Subcutaneous adipose tissue (tissue), 4 donors: Measurements from ENCODE around the gene HESX1. TPM values are rescaled to one million over a fixed set of nuclear protein-coding genes. Genes with fewer than 3 reads are reported as not detected.

Source experiments
- total RNA-seq, 4 donors: library from RNA; depleted of rRNA; stranded (reverse); fragments of >200 nt; gene quantifications; one replicate each; pipeline ENCODE4 v1.1.0, GENCODE V29; 2016
- TF ChIP-seq, protein P1 (sequence below): fragments of 450-650 bp; IDR thresholded peaks from one replicate; pipeline ENCODE4 v1.5.1; 2016; ENCODE audit warnings: low read depth, mild to moderate bottlenecking, control low read depth, antibody characterized with exemption, moderate library complexity

The HESX1 gene
- total RNA-seq, 4 donors from 2014 or later = 1.4 to 4.3 TPM; not detected in 2

GRCh38 chr3:57168151-57168550 is 31.6 kb downstream of the HESX1 start:
- TF ChIP-seq, protein P1, sequence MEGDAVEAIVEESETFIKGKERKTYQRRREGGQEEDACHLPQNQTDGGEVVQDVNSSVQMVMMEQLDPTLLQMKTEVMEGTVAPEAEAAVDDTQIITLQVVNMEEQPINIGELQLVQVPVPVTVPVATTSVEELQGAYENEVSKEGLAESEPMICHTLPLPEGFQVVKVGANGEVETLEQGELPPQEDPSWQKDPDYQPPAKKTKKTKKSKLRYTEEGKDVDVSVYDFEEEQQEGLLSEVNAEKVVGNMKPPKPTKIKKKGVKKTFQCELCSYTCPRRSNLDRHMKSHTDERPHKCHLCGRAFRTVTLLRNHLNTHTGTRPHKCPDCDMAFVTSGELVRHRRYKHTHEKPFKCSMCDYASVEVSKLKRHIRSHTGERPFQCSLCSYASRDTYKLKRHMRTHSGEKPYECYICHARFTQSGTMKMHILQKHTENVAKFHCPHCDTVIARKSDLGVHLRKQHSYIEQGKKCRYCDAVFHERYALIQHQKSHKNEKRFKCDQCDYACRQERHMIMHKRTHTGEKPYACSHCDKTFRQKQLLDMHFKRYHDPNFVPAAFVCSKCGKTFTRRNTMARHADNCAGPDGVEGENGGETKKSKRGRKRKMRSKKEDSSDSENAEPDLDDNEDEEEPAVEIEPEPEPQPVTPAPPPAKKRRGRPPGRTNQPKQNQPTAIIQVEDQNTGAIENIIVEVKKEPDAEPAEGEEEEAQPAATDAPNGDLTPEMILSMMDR = no peak

DNA sequence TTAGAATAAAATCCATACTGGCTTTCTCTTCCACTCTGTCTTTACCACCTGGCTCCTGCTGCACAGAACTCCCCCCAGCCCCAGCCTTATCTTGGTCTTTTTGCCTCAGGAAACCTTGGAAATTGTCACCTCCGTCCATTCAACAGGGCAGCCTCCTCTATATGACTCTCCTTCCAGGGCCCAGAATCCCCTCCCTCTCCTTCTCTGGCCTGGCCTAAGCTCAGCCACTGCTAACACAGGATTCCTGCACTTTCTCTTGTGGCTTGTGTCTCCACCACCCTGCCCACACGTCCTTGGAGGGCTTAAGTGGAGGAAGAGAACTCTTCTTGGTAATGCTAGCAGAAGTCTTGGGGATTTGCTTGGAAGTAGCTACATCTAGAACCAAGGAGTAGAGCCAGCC is 33.1 kb downstream of the HESX1 start:
- TF ChIP-seq, protein P1 = no peak

GRCh38 chr3:57165641-57166040 is 34.1 kb downstream of the HESX1 start:
- TF ChIP-seq, protein P1 = no peak

DNA sequence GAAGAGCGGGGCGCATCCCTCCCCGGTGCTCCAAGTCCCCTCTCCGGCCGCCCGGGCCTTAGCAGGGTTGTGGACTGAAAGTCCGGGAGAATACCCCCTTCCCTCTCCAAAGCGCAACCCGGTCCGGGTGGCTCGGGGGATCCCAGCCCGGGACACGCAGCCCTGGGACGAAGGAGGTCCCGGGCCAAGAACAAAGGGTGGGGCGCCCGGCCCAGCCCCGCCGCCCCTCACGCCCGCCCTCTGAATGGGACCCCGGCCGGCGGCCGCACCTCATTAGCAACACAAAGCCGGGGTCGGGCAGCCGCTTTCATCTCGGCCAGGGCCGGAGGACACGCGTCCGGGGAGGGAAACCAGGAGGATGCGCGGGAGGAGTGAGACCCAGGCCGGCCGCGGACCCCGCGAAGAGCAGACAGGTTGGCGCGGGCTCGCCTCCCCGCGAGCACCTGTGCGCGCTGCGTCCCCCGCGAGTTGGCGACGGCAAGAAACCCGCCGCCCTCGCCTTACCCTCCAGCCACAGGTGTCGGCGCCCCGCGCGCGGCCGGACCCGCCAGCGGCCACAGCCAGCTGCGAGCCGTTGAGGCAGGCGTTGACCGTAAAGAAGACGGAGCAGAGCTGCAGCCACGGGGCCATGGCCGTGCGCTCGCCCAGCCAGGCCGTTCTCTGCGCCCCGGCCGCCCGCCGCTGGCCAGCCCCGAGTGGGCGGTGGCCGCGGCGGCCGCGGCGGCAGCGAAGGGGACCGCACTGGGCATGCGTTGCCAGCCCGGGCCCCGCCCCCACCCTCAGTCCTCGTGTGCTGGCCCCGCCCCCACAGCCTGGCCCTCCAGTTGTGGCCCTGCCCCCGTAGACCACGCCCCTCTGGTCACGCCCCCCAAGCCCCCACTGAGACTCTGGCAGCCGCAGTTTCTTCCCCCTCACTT is 34.9 kb downstream of the HESX1 start, which contains the start of gene IL17RD:
Gene IL17RD, minus strand, starts transcription at position 697 of the 917 bp plus-strand sequence. Its CDS starts 67 bp downstream, at position 630.
- TF ChIP-seq, protein P1 = no peak

DNA sequence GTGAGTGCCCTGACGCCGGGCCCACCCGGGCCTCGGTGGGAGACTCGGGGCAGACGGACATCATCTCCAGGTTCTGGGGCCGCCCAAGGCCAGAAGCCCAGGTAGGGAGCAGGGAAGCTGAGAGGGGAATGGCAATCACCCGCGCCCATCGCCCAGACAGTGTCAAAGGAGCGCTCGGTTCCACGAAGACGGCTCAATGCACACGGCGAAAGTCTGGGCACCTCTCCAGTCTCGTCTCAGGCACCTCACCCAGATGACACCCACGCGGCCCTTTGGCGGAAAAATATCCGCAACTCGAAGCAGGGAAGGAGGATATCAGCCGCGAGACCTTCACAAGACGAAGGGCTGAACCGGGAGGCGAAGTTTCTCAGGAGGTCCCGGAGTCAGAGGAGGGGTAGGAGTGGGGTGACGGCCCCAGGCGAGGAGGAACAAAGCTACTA is 35.5 kb downstream of the HESX1 start:
- TF ChIP-seq, protein P1 = no peak

DNA sequence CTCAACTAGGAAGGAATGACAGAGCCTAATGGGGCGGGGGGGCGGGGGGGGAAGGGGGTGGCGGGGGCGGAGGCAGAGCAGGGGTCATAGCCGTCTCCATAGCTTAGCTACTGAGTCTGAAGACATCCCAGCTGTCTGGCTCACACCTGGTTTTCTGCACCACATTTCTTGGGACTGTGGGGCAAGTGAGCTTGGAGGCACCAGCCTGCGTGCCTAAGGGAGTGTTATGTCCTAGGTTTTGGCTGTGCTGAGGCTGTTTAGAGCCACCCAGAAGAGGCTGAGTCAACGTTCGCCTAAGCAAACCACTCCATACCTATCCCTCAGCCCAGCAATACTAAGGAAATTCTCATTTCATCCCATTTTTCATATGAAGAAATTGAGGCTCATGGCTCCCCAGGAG is 36.0 kb downstream of the HESX1 start:
- TF ChIP-seq, protein P1 = no peak

- TF ChIP-seq, protein P1 = no peak
Observed at GRCh38 chr3:57161915-57162314, 37.9 kb downstream of the HESX1 start.
